GM12875 (cell line): ENCODE data around the gene ADH7.

Experiments used
- H3K4me3 ChIP-seq: one replicate; pipeline ENCODE4 v1.5.1; 2011; ENCODE audit warnings: low read depth, low read length, control low read depth
- TF ChIP-seq, protein P1 (sequence below): IDR thresholded peaks from 2 replicates; pipeline ENCODE4 v1.5.1; 2011; ENCODE audit warnings: low read depth, mild to moderate bottlenecking, control low read depth, inconsistent platforms, low read length, moderate library complexity, borderline replicate concordance; ENCODE audit not compliant: insufficient read depth

The ADH7 gene

DNA sequence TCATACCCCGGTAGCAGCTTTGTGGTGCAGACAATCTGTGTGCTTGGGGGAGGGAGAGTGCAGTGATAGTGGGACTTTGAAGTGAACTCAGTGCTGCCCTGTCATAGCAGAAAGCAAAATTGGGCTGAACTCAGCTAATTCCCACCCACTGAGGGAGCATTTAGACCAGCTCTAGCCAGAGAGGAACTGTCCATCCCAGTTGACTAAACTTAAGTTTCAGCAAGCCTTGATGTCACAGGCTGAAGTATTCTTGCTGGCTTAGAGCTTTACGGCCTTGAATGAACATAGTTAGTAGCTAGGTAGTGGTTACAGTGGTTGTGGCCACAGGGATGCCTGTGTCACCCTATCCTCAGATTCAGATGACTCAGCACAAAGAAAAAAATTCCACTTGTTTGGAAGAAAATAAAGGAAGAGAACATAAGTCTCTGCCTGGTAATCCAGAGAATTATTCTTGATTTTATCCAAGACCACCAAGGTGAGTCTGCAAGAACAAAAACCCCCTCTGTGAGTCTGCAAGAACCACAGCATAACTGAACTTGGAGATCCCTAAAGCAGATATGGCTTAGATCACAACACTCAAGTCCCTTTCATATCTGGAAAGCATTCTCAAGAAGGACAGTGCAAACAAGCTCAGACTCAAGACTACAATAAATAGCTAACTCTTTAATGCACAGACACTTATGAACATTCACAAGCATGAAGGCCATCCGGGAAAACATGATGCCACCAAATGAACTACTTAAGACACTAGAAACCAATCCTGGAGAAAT is 39.4 kb downstream of the ADH7 start:
- no peak overlapping the region for H3K4me3 ChIP-seq
- TF ChIP-seq, protein P1, sequence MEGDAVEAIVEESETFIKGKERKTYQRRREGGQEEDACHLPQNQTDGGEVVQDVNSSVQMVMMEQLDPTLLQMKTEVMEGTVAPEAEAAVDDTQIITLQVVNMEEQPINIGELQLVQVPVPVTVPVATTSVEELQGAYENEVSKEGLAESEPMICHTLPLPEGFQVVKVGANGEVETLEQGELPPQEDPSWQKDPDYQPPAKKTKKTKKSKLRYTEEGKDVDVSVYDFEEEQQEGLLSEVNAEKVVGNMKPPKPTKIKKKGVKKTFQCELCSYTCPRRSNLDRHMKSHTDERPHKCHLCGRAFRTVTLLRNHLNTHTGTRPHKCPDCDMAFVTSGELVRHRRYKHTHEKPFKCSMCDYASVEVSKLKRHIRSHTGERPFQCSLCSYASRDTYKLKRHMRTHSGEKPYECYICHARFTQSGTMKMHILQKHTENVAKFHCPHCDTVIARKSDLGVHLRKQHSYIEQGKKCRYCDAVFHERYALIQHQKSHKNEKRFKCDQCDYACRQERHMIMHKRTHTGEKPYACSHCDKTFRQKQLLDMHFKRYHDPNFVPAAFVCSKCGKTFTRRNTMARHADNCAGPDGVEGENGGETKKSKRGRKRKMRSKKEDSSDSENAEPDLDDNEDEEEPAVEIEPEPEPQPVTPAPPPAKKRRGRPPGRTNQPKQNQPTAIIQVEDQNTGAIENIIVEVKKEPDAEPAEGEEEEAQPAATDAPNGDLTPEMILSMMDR, result no peak

DNA sequence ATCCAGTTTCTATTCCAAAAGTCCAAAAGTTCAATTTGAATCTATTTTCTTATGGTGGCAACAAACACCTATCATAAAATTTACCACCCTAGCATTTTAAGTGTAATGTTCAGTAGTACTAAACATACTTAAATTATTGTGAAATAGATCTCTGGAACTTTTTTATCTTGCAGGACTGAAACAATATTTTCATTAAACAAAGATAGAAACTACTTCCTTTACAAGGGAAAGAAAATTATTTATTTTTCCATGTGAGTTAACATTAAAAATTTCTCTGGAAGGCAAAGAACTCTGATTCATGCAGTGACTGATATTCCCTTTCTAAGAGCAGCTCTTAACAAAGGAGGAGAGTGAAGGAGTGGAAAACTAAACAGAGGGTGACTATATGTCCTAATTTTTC is 40.2 kb downstream of the ADH7 start:
- H3K4me3 ChIP-seq, result no peak overlapping the region
- TF ChIP-seq, protein P1, result no peak

DNA sequence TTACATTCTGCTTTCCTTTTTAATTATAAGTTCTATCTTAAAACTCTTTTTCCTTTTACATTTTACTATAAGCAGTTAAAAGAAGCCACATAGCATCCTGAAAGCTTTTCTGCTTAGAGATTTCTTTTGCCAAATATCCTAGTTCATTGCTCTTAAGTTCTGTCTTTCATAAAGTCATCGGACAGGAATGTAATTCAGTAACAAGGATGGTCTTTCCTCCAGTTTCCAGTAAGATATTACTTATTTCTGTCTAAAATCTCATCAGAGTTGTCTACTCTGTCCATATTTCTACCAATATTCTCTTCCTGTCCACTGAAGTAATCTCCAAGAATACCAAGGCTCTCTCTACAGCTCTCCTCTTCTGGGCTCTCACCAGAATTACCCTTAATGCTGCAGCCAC is 45.1 kb downstream of the ADH7 start:
- TF ChIP-seq, protein P1, result no peak
- H3K4me3 ChIP-seq, result no peak overlapping the region

DNA sequence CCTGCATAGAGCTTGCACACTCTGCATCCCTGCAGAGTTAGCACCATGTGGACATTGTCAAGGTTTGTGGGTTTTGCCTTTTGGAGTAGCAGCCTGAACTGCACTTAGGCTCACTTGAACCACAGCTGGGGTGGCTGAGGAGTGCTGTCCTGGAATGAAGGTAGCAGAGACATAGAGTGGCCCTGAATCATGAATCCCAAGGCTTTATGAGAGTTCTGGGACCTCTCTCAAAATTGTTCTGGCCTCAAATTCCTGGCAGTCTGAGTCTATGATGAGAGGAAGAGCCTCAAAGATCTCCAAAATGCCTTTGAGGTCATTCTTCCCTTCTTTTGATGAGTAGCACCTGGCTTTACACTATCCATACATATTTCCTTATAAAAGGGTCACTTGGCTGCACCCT is 45.5 kb downstream of the ADH7 start:
- TF ChIP-seq, protein P1, result no peak
- H3K4me3 ChIP-seq, result no peak overlapping the region

DNA sequence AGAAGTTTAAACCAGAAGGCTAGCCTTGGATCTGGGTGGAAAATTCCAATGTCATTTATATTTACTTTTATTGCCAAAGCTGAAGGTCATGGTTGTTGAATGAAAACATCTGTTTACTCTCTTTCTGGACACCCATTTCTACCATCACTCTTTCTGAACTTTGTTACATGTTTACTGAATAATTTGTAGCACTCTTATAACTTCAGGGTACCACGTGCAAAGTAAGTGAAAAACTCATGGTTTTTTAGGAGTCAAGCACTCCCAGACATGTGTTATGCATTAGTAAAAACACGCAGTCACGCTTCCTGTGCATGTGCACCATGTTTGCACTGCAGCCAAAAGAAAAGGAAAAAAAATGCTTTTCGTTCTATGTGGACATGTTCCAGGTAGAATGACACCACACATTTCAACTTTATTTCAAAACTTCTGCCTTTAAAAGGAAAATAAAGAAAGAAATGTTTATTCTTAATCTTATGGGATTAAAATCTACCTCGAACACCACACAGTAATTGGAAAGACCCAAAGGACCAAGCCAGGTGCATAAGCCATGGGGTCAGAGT is 51.2 kb downstream of the ADH7 start:
- no peak overlapping the region for H3K4me3 ChIP-seq
- TF ChIP-seq, protein P1, result no peak

DNA sequence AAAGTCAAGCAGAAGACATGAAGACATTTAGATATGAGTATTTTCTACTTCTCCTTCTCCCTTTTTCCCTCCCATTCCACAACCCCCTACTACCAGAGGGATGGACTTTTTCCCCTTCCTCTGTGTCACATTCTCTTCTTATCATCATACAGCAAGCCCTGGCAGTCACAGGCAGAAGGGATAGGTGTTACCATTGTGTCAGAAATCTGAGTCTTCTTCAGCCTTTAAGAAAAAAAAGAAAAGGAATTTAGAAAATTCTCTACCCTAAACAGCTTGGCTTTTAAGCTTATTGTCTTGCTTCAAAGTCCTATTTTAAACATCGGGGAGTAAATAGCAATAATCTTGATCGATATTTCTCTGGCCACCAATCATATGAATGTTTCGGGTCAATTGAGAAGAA is 51.7 kb downstream of the ADH7 start:
- H3K4me3 ChIP-seq, result no peak overlapping the region
- TF ChIP-seq, protein P1, result no peak
